ENCODE results near the gene C3orf62.

DNA sequence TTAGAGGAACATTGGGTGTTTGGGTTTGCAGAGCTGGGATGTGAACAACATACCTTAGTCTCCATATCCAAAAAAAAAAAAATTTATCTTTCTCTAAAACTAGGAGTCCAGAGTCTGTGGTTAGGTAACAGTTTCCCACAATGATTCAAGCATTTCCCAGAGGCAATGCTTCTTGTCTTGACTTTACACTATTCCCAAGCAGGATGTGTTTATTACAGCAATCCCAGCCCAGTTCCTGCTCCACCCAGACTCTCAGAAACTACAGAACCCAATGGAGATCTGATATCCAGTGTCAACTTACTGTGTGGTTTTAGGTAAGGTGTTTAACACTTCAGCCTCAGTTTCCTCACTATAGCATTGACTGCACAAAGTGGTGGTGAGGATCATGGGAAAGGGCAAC is 2.3 kb upstream of the C3orf62 start:
- TF ChIP-seq, protein P1, sequence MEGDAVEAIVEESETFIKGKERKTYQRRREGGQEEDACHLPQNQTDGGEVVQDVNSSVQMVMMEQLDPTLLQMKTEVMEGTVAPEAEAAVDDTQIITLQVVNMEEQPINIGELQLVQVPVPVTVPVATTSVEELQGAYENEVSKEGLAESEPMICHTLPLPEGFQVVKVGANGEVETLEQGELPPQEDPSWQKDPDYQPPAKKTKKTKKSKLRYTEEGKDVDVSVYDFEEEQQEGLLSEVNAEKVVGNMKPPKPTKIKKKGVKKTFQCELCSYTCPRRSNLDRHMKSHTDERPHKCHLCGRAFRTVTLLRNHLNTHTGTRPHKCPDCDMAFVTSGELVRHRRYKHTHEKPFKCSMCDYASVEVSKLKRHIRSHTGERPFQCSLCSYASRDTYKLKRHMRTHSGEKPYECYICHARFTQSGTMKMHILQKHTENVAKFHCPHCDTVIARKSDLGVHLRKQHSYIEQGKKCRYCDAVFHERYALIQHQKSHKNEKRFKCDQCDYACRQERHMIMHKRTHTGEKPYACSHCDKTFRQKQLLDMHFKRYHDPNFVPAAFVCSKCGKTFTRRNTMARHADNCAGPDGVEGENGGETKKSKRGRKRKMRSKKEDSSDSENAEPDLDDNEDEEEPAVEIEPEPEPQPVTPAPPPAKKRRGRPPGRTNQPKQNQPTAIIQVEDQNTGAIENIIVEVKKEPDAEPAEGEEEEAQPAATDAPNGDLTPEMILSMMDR (IDR thresholded peaks at IDR 0.05; ENCODE audit: low read depth, low read length, missing input control), result no peak
- TF ChIP-seq, protein P2, sequence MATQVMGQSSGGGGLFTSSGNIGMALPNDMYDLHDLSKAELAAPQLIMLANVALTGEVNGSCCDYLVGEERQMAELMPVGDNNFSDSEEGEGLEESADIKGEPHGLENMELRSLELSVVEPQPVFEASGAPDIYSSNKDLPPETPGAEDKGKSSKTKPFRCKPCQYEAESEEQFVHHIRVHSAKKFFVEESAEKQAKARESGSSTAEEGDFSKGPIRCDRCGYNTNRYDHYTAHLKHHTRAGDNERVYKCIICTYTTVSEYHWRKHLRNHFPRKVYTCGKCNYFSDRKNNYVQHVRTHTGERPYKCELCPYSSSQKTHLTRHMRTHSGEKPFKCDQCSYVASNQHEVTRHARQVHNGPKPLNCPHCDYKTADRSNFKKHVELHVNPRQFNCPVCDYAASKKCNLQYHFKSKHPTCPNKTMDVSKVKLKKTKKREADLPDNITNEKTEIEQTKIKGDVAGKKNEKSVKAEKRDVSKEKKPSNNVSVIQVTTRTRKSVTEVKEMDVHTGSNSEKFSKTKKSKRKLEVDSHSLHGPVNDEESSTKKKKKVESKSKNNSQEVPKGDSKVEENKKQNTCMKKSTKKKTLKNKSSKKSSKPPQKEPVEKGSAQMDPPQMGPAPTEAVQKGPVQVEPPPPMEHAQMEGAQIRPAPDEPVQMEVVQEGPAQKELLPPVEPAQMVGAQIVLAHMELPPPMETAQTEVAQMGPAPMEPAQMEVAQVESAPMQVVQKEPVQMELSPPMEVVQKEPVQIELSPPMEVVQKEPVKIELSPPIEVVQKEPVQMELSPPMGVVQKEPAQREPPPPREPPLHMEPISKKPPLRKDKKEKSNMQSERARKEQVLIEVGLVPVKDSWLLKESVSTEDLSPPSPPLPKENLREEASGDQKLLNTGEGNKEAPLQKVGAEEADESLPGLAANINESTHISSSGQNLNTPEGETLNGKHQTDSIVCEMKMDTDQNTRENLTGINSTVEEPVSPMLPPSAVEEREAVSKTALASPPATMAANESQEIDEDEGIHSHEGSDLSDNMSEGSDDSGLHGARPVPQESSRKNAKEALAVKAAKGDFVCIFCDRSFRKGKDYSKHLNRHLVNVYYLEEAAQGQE (IDR thresholded peaks at IDR 0.05), result no peak
